ENCODE data around the gene VTI1A. TPM values are rescaled to one million over a fixed set of nuclear protein-coding genes. Genes with fewer than 3 reads are reported as not detected.

VTI1A gene
- total and polyA plus RNA-seq, 2 of the 4 experiments (the other 2 are of a cell fraction), result 9.7 to 24.9 TPM

- TF ChIP-seq MXI1 (IDR thresholded peaks at IDR 0.05; ENCODE audit: borderline replicate concordance, low read depth, low read length), result no peak
- peak; percentile 37; the same call in 1 of the 2 replicates for TF ChIP-seq USF2 (IDR thresholded peaks at IDR 0.05; ENCODE audit: low read depth, low read length)
- intact Hi-C loops (cut with micrococcal nuclease) (no loop called here), dilution Hi-C loops (cut with HindIII; ENCODE audit: low sequenced_read_pairs, unreplicated experiment) (no loop called here), in situ Hi-C loops (cut with MboI; ENCODE audit: low sequenced_read_pairs) (loop anchor here (25.0 kb wide), 1 partner anchor 676 kb away; no protein-coding TSS in a partner anchor)
- H3K9me1 ChIP-seq (ENCODE audit: insufficient read depth, low read length), result no peaks in the 10 kb centered on the region
- H3K4me2 ChIP-seq (ENCODE audit: low read depth, low read length), result no peak overlapping the region
- ATAC-seq (ENCODE audit: low read depth) (no peak), DNase-seq (peak; percentile 53)
- no peak overlapping the region for H3K4me3 ChIP-seq (ENCODE audit: insufficient read depth, low read depth, low read length)
- H3K79me1 ChIP-seq (ENCODE audit: low read depth in 1 of 2, low read length in 2 of 2), result no peaks in the 10 kb centered on the region
- peaks cover 4% of the 10 kb centered on the region; the same call in 1 of the 2 replicates for H3K4me1 ChIP-seq (ENCODE audit: control insufficient read depth, insufficient read depth, low read length)
- H3K36me3 ChIP-seq (ENCODE audit: control insufficient read depth, insufficient read depth, low read length), result no peaks in the 10 kb centered on the region
- H3K14ac ChIP-seq (replicated peaks; ENCODE audit: low read depth, low read length), result no peak overlapping the region
- no peak overlapping the region for H3K56ac ChIP-seq (ENCODE audit: extremely low read depth, insufficient read depth, low read length)
- H2AK5ac ChIP-seq (ENCODE audit: low read depth, low read length), result no peak overlapping the region
- no TSS peak for BruUV-seq (replicated peaks)
- no peaks in the 10 kb centered on the region for H3K9me3 ChIP-seq (ENCODE audit: control insufficient read depth, insufficient read depth, low read length)
- no peak overlapping the region for H3K23ac ChIP-seq (ENCODE audit: low read depth, low read length)
- WGBS, 2 experiments (ENCODE audit: extremely low coverage in 2 of 2, insufficient read length in 1 of 2), result no CpG with 5 or more reads among the region's 8 CpGs
- no peak overlapping the region for H2BK5ac ChIP-seq (ENCODE audit: low read depth, low read length, poor library complexity, severe bottlenecking)
- POLR2A ChIA-PET (ENCODE audit: unreplicated experiment), result interaction anchor here (0.6 kb wide), 1 partner anchor 17 kb away, joined by 4 read pairs; no protein-coding TSS in a partner anchor
- H3K4ac ChIP-seq (ENCODE audit: low read depth, low read length), result no peak overlapping the region
- no peak overlapping the region for H3K9ac ChIP-seq (ENCODE audit: low read depth, low read length)
- no peak overlapping the region for H2AFZ ChIP-seq (replicated peaks; ENCODE audit: low read length, poor library complexity)
- peak overlapping the region; percentile 82 for H2AK9ac ChIP-seq (replicated peaks; ENCODE audit: low read depth, low read length, poor library complexity)
- H2BK15ac ChIP-seq (ENCODE audit: low read depth, low read length), result no peak overlapping the region
- H3K18ac ChIP-seq (ENCODE audit: low read depth, low read length), result no peak overlapping the region
- H4K91ac ChIP-seq (ENCODE audit: insufficient read depth, low read depth, low read length), result no peak overlapping the region
- no peak overlapping the region for H3K27ac ChIP-seq (ENCODE audit: insufficient read depth, low read length)
- H4K20me1 ChIP-seq (ENCODE audit: insufficient read depth, low read length), result no peaks in the 10 kb centered on the region
- no peak overlapping the region for H4K5ac ChIP-seq (ENCODE audit: low read depth, low read length)
- H3K27me3 ChIP-seq (ENCODE audit: control insufficient read depth, insufficient read depth, low read length), result no peaks in the 10 kb centered on the region
- CTCF ChIA-PET, result interaction anchor here (1.3 kb wide), 1 partner anchor 10 kb away, joined by 7 read pairs; no protein-coding TSS in a partner anchor
- no peak overlapping the region for H4K8ac ChIP-seq (ENCODE audit: low read depth in 2 of 2, low read length in 2 of 2)
- no peak overlapping the region for H2BK20ac ChIP-seq (ENCODE audit: low read depth, low read length)
- no peak overlapping the region for H2BK120ac ChIP-seq (ENCODE audit: low read depth, low read length)
Observed at GRCh38 chr10:112711366-112711765, 264.4 kb downstream of the VTI1A start.

Measured in IMR-90 (cell line).